ENCODE results near the gene NFATC1. TPM values are rescaled to one million over a fixed set of nuclear protein-coding genes. Genes with fewer than 3 reads are reported as not detected.

Gene NFATC1
- total and polyA plus RNA-seq, 8 donors, result 3.4 to 7.9 (median 4.4) TPM

DNA sequence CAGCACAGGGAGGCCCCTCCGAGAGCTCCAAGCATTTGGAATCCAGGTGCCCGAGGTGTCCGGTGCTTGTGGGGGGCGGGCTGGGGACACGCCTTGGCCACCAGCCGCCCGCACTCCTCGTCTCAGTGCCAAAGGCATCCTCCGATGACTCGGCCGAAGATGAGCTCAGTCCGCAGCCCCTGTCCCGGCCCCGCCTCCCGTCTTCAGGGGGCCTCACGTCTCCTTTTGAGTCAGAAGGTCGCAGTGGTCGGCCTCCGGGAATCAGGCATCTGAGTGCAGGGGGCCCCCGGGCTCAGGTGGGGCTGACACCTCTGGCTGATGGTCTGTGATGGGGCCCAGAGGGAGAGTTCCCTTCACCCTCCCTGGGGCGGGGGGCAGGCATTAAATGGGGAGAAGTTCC lies 74.8 kb downstream of the NFATC1 start:
- no peak for FAIRE-seq
- TF ChIP-seq, protein P1, sequence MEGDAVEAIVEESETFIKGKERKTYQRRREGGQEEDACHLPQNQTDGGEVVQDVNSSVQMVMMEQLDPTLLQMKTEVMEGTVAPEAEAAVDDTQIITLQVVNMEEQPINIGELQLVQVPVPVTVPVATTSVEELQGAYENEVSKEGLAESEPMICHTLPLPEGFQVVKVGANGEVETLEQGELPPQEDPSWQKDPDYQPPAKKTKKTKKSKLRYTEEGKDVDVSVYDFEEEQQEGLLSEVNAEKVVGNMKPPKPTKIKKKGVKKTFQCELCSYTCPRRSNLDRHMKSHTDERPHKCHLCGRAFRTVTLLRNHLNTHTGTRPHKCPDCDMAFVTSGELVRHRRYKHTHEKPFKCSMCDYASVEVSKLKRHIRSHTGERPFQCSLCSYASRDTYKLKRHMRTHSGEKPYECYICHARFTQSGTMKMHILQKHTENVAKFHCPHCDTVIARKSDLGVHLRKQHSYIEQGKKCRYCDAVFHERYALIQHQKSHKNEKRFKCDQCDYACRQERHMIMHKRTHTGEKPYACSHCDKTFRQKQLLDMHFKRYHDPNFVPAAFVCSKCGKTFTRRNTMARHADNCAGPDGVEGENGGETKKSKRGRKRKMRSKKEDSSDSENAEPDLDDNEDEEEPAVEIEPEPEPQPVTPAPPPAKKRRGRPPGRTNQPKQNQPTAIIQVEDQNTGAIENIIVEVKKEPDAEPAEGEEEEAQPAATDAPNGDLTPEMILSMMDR (IDR thresholded peaks at IDR 0.05), result no peak
- H3K27me3 ChIP-seq, result no peaks in the 10 kb centered on the region
- peak in 1 of 6 donors; percentile 58 for DNase-seq
- no peaks in the 10 kb centered on the region for H3K9me3 ChIP-seq
- H3K36me3 ChIP-seq, result no peaks in the 10 kb centered on the region
- intact Hi-C loops (cut with DNase I), result no loop called here
- no peak overlapping the region for H3K27ac ChIP-seq
- no peak for ATAC-seq
- H3K4me3 ChIP-seq, result no peak overlapping the region
- 90 to 91% methylated on average over 21 of the region's 21 CpGs for WGBS, 2 donors
- H3K4me1 ChIP-seq, result no peaks in the 10 kb centered on the region

- intact Hi-C loops (cut with DNase I), result no loop called here
- Histone ChIP-seq H3K27me3 (no peaks in the 10 kb centered on the region), H3K36me3 (no peaks in the 10 kb centered on the region), H3K4me3 (no peak overlapping the region), H3K9me3 (no peaks in the 10 kb centered on the region), H3K27ac (no peak overlapping the region), H3K4me1 (no peaks in the 10 kb centered on the region)
- ATAC-seq (no peak), FAIRE-seq (no peak), DNase-seq (no peak)
- TF ChIP-seq, protein P1 (IDR thresholded peaks at IDR 0.05), result no peak
- WGBS, 2 donors, result 90 to 92% methylated on average over 16 of the region's 16 CpGs
These were observed 75.3 kb downstream of the NFATC1 start for GRCh38 chr18:79471046-79471445.

GRCh38 chr18:79471597-79471996 lies 75.9 kb downstream of the NFATC1 start:
- no peak for FAIRE-seq
- 90 to 91% methylated on average over 16 of the region's 16 CpGs for WGBS, 2 donors
- H3K4me3 ChIP-seq, result no peak overlapping the region
- H3K4me1 ChIP-seq, result no peaks in the 10 kb centered on the region
- intact Hi-C loops (cut with DNase I), result no loop called here
- TF ChIP-seq, protein P1 (IDR thresholded peaks at IDR 0.05), result no peak
- H3K9me3 ChIP-seq, result no peaks in the 10 kb centered on the region
- peak in 1 of 6 donors; percentile 34 for DNase-seq
- H3K27ac ChIP-seq, result no peak overlapping the region
- ATAC-seq, result no peak
- no peaks in the 10 kb centered on the region for H3K27me3 ChIP-seq
- H3K36me3 ChIP-seq, result no peaks in the 10 kb centered on the region

GRCh38 chr18:79472176-79472575 lies 76.4 kb downstream of the NFATC1 start:
- Histone ChIP-seq H3K27ac (no peak overlapping the region), H3K4me1 (no peaks in the 10 kb centered on the region), H3K4me3 (no peak overlapping the region), H3K9me3 (no peaks in the 10 kb centered on the region), H3K36me3 (no peaks in the 10 kb centered on the region), H3K27me3 (no peaks in the 10 kb centered on the region)
- WGBS, 2 donors, result 90 to 95% methylated on average over 9 to 10 of the region's 10 CpGs
- TF ChIP-seq, protein P1 (IDR thresholded peaks at IDR 0.05), result no peak
- intact Hi-C loops (cut with DNase I), result no loop called here
- FAIRE-seq (no peak), DNase-seq (peak in 1 of 6 donors; percentile 55), ATAC-seq (no peak)

DNA sequence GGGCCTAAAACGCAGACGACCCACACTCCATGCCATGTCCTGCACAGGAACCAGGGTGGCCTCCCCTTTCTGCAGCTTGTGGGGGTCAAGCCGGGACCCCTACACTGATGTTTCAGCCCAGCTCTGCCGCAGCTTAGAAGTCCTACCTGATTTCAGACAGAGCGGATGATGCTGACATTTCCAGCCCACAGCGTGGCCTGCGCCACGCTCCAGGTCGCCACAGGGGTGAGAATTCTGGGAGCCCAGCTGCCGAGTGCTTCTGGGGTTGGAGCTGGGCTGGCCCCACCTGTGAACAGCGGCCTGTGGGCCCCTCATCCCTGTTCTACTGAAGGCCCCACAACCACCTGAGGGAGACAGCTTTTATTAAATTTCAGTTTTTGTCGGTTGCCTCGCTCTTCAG lies 77.2 kb downstream of the NFATC1 start:
- H3K4me1 ChIP-seq, result no peaks in the 10 kb centered on the region
- H3K4me3 ChIP-seq, result no peak overlapping the region
- H3K9me3 ChIP-seq, result no peaks in the 10 kb centered on the region
- TF ChIP-seq, protein P1 (IDR thresholded peaks at IDR 0.05), result no peak
- FAIRE-seq, result no peak
- WGBS, 2 donors, result 95 to 96% methylated on average over 13 of the region's 13 CpGs
- no peak for ATAC-seq
- H3K27me3 ChIP-seq, result no peaks in the 10 kb centered on the region
- no peaks in the 10 kb centered on the region for H3K36me3 ChIP-seq
- DNase-seq, result no peak
- intact Hi-C loops (cut with DNase I), result no loop called here
- no peak overlapping the region for H3K27ac ChIP-seq
